ENCODE results near the gene CEP43.

- no peak for TF ChIP-seq POLR2A (IDR thresholded peaks at IDR 0.05; ENCODE audit: low read depth, low read length)
- TF ChIP-seq TAF1 (IDR thresholded peaks at IDR 0.05; ENCODE audit: borderline replicate concordance, low read depth, low read length) = no peak
- TF ChIP-seq POLR2AphosphoS5 (IDR thresholded peaks at IDR 0.05; ENCODE audit: low read depth, low read length) = no peak
These were observed 38.6 kb downstream of the CEP43 start for GRCh38 chr6:167037762-167038161.

Measured in GM12892 (cell line).